IgD-negative memory B cell (primary cell): ENCODE measurements around the gene COL6A2. TPM values are rescaled to one million over a fixed set of nuclear protein-coding genes. Genes with fewer than 3 reads are reported as not detected.
A peak's percentile ranks its signal among the peaks of the same experiment; 100 is the strongest.

Experiments
- H3K27ac Mint-ChIP-seq, 3 donors: one replicate each; pipeline ENCODE4 v1.8.0; 2020 to 2022; ENCODE audit warnings: mild to moderate bottlenecking in 3 of 3, mixed read lengths in 3 of 3, moderate library complexity in 1 of 3
- H3K27me3 Mint-ChIP-seq: one replicate; pipeline ENCODE4 v1.8.0; 2021; ENCODE audit warnings: mixed read lengths
- H3K36me3 Mint-ChIP-seq: one replicate; pipeline ENCODE4 v1.8.0; 2020; ENCODE audit warnings: mild to moderate bottlenecking, mixed read lengths
- H3K4me1 Mint-ChIP-seq, 3 donors: one replicate each; pipeline ENCODE4 v1.8.0; 2020 to 2022; ENCODE audit warnings: mixed read lengths in 3 of 3, mild to moderate bottlenecking in 1 of 3
- H3K4me3 Mint-ChIP-seq, 4 donors: one replicate each; pipeline ENCODE4 v1.8.0; 2020 to 2022; ENCODE audit warnings: mild to moderate bottlenecking in 4 of 4, mixed read lengths in 4 of 4, moderate library complexity in 3 of 4
- H3K9me3 Mint-ChIP-seq, 3 donors: one replicate each; pipeline ENCODE4 v1.8.0; 2020 to 2021; ENCODE audit warnings: mixed read lengths in 3 of 3, mild to moderate bottlenecking in 1 of 3
- polyA plus RNA-seq: library from polyadenylated mRNA; unstranded; fragments of 300-500 nt; fragmentation: Illumina TruSeq; gene quantifications from one replicate; pipeline ENCODE4 v1.2.3, GENCODE V29; 2021

COL6A2 gene
- polyA plus RNA-seq, 1 donor from 2014 or later = 0.14 TPM

DNA sequence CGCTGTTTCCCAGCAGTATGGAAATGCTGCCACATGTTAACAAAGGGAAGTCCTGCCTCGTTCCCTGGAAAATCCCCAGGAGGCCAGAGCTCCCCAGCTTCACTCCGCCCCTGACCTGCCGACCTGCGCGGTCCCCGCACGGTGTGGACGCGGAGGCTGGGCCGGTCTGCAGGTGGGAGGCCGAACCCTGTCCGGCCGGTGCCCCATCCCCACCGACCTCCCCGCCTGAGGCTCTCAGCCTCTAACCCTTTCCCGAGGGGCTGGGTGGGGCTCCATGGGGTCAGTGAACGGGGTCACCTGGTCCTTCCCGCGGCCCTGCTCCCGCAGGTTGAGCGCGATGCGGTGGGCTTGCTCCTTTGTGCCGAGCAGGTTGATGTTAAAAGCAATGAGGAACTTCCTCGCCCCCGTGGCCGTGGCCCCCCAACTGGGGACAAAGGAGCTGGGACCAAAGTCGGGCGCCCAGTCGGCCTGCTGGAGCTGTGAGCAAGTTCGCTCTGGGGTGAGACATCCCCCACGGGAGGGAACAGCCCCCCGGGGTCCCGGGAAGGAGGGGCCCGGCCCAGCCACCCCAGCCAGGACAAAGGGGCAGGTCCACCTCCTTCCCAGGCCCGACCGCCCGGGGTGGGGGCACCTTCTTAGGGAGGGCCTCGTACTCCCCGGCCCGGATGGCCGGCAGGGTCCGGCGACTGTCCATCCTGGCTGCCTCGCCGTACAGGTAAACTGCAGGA lies 53.5 kb downstream of the COL6A2 start:
- no peak overlapping the region for H3K27ac Mint-ChIP-seq
- H3K36me3 Mint-ChIP-seq = no peaks in the 10 kb centered on the region
- no peaks in the 10 kb centered on the region for H3K9me3 Mint-ChIP-seq
- peaks cover 0 to 1% (median 0%) of the 10 kb centered on the region in 3 donors for H3K4me1 Mint-ChIP-seq
- H3K4me3 Mint-ChIP-seq = no peak overlapping the region
- H3K27me3 Mint-ChIP-seq = peaks cover 3% of the 10 kb centered on the region

DNA sequence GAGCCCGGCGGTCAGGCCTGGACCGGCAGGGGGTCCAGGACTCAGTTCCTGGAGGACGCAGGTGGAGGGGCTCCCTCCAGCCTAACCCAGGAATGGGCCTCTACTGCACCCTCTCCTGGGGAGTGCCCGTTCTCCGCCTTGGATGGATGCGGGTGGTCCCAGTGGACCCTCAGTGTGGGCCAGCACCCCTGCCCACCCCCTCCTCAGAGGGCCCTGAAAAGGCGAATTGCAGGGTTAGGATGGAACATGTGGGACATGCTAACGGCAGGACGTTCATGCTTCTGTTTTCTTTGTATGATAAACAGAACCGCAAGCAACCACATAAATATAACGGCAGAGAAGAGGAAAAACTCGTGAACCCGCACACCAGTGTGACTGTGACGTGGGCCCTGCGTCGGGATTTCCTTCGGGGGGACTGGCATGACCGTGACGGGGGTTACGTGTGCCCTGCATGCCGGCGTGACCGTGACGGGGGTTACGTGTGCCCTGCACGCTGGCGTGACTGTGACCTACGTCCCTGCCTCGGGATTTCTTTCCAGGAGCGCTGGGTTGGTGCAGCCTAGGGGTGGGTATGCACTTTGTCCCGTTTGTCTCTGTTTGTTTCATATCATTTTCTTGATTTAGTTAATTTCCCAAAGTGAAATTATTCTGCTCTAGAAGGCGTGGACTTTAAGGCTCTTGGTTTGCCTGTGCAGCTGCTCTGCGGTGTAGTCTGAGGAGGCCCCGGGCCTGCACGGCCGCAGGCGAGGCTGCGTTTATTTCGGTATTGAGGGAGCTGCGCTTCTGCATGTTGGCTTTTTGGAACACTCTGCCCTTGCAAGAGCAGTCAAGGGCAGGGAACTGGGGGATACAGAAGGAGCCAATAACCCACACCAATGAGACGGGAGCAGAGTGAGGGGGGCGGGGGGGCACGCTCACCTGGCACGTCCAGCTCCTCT lies 54.3 kb downstream of the COL6A2 start:
- no peak overlapping the region for H3K27ac Mint-ChIP-seq
- peak overlapping the region in 1 of 4 donors; percentile 76 for H3K4me3 Mint-ChIP-seq
- no peaks in the 10 kb centered on the region for H3K36me3 Mint-ChIP-seq
- H3K27me3 Mint-ChIP-seq = peaks cover 3% of the 10 kb centered on the region
- no peaks in the 10 kb centered on the region for H3K9me3 Mint-ChIP-seq
- H3K4me1 Mint-ChIP-seq = peaks cover 0 to 1% (median 0%) of the 10 kb centered on the region in 3 donors

DNA sequence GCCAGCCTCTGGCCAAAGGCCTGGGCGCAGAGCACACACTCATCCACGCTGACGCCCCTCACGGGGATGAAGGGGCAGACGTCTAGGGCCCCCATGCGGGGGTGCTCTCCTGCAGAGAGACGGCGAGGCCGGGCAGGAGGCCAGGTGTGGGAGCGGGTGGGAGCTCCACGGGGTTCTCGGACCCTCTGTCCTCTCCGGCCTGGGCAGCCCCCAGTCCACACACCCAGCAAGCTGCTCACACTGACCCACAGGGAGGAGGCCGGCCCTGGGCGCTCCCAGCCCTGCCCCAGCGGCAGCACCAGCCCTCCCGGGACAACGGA lies 55.0 kb downstream of the COL6A2 start:
- H3K27me3 Mint-ChIP-seq = peaks cover 3% of the 10 kb centered on the region
- H3K36me3 Mint-ChIP-seq = peaks cover 2% of the 10 kb centered on the region
- H3K9me3 Mint-ChIP-seq = no peaks in the 10 kb centered on the region
- H3K4me3 Mint-ChIP-seq = no peak overlapping the region
- no peak overlapping the region for H3K27ac Mint-ChIP-seq
- H3K4me1 Mint-ChIP-seq = peaks cover 0 to 1% (median 0%) of the 10 kb centered on the region in 3 donors

DNA sequence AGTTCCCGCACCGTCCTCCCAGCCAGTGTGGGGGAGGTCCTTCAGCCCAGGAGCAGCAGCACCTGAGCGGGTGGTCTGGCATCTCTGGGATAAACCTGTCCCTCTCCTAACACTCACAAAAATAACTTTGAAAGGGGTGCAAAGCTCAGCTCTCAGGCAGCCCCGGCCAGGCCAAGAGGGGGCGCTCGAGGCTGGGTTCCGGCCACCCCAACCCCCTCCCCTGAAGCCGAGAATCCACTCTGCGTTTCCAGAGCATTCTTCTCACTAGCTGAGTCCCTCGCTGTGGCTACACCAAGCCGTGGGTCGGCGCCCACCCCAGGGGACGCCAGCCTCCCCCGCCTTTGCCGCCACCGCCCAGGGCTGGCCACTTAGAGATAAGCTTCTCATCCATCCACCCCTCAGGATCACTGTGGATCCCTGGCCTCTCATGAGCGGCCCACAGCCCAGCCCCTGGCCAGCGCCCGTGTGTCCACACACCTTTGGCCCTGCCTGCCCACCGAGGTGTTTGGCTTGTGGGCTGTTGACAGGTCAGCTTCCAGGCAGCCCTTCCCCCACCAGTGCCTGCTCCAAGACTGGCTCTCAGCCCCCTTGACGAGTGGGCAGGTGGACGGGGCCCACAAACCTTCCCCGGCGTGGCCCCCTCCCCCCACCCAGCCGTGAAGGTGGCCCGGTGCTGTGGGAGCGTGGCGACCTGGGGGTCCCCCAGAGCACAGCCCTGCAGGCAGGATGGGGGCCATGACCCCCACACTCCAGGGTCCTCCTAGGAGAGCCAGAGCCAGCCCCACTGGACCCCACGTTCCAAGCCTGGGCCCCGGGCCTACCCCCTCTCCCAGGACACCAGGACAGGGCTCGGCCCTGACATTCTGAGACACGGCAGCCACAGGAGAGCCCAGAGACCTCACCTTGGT lies 55.6 kb downstream of the COL6A2 start:
- H3K36me3 Mint-ChIP-seq = peaks cover 2% of the 10 kb centered on the region
- peaks cover 3% of the 10 kb centered on the region for H3K27me3 Mint-ChIP-seq
- H3K9me3 Mint-ChIP-seq = no peaks in the 10 kb centered on the region
- no peak overlapping the region for H3K4me3 Mint-ChIP-seq
- peaks cover 0 to 1% (median 0%) of the 10 kb centered on the region in 3 donors for H3K4me1 Mint-ChIP-seq
- no peak overlapping the region for H3K27ac Mint-ChIP-seq

DNA sequence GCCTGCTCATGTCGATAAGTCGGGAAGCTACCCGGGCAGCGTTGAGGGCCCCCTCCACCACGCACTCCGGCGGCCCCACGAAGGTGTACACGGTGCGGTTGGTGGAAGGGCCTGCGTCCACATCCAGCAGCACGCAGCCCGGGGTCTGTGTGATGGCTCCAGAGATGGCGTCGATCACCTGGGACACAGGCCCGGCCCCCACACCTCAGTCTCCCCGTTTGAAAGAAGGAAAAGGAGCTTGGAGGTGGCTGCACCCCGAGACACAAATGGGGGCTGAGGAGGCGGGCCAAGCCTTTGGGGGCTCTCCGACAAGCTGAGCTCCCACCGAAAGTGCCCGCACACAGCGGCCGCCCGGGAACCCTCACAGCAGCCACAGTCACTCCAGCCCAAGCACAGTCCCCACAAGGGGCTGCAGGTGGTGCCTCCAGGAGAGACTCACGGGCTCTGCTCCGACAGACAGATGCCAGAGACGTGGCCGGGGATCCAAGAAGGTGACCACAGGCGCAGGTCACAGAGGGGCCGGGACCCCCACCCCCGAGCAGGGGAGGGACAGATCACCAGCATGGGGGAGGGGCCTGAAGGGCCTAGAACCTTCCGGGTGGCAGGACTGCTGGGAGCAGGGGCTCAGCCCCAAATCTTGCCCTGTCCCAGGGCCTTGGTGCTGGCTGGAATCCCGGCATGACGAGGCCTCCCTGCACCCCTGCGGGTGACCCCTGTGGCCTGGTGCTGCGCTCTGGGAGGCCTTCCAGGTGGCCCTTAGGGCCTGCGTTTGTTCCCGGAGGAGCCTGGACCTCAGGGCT lies 56.4 kb downstream of the COL6A2 start:
- Mint-ChIP-seq H3K36me3 (peaks cover 2% of the 10 kb centered on the region), H3K27me3 (peaks cover 3% of the 10 kb centered on the region), H3K4me3 (no peak overlapping the region), H3K4me1 (peaks cover 0 to 1% (median 0%) of the 10 kb centered on the region in 3 donors), H3K27ac (no peak overlapping the region), H3K9me3 (no peaks in the 10 kb centered on the region)

DNA sequence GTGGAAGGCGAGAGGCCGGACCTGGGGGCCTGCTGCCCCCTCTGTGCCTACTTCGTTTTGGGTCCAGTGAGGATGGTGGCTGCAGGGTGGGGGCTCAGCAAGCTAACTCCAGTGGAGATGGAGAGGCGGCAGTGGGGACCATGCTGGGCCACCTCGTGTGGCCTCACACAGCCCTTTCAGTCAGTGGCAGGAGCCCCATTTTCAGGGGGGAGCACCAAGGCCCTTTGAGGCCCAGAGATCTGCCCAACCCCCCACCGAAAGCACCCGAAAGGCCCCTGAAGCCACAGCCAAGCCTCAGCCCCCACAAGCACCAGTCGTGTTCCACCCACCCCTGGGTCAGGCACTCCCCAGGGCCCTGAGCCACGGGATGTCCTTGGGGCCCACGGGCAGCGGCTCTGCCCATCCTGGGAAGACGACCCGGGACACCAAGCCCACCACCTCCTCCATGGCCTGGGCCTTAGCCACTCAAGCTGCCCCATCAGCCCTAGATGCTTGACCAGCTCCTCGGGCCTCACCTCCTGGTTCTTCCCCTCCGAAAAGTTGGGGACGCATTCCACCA lies 57.1 kb downstream of the COL6A2 start:
- H3K27ac Mint-ChIP-seq = no peak overlapping the region

DNA sequence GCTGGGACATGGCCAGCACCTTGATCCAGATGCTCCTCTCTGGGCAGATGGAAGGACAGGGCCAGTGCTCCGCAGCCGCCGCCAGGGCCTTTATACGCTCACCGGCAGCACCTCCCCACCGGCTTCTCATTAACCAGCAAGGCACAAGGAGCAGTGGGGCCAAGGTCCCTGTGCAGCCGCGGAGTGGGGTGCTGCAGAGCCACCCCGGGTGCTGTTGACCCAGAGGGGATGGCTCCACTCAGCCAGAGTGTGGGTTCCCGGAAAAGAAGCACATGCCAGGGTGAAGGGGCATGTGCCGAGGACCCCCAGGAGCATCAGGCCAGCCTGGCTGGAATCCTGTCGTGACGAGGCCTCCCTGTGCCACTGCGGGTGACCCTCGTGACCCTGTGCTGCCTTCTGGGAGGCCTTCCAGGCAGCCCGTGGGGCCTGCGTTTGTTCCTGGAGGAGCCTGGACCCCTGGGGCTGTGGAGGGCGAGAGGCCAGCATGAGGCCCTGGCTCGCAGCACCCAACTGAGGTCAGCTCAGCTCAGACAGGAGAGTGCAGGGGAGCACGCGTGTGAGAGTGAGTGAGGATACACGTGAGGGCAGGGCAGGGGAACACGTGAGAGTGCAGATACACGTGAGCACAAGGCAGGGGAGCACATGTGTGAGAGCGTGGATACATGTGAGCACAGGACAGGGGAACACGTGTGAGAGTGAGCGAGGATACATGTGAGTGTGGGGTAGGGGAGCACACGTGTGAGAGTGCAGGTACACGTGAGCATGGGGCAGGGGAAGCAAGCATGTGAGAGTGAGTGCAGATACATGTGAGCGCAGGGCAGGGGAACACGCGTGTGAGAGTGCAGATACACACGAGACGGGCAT lies 57.8 kb downstream of the COL6A2 start, which contains the start of gene FTCD:
TSS of gene FTCD (minus strand) at position 66 of the 864 bp plus-strand sequence. CDS start at position 10, 56 bp downstream.
- Mint-ChIP-seq H3K27ac (no peak within 1 kb of the TSS), H3K27me3 (peaks cover 3% of the 10 kb centered on the region), H3K4me3 (no peak within 1 kb of the TSS), H3K36me3 (peaks cover 2% of the 10 kb centered on the region), H3K9me3 (no peaks in the 10 kb centered on the region), H3K4me1 (peaks cover 0 to 1% (median 0%) of the 10 kb centered on the region in 3 donors)

More for the DNA sequence above, 57.1 kb downstream of the COL6A2 start:
- Mint-ChIP-seq H3K4me3 (no peak overlapping the region), H3K4me1 (peaks cover 0 to 1% (median 0%) of the 10 kb centered on the region in 3 donors), H3K27me3 (peaks cover 3% of the 10 kb centered on the region), H3K9me3 (no peaks in the 10 kb centered on the region), H3K36me3 (peaks cover 2% of the 10 kb centered on the region)

DNA sequence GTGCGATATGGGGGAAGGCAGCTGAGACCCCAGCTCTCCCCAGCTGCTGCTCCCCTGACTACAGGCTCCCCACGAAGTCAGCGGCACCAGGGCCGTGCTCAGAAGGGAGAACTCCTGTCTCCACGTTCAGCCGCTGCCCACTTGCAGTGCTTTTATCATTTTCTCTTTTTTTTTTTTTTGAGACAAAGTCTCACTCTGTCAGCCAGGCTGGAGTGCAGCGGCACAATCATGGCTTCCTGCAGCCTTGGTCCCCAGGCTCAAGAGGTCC lies 58.4 kb downstream of the COL6A2 start:
- Mint-ChIP-seq H3K9me3 (no peaks in the 10 kb centered on the region), H3K4me3 (no peak overlapping the region), H3K36me3 (peaks cover 2% of the 10 kb centered on the region), H3K27ac (no peak overlapping the region), H3K27me3 (peaks cover 3% of the 10 kb centered on the region), H3K4me1 (peaks cover 0 to 1% (median 0%) of the 10 kb centered on the region in 3 donors)

DNA sequence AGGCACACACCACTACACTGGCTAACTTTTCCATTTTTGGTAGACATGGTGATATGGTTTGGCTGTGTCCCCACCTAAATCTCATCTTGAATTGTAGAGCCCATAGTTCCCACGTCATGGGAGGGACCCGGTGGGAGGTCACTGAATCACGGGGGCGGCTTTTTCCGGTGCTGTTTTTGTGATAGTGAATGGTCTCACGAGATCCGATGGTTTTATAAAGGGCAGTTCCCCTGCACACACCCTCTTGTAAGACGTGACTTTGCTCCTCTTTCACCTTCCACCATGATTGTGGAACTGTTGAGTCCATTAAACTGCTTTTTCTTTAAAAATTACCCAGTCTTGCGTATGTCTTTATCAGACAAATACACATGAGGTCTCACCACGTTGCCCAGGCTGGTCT lies 58.8 kb downstream of the COL6A2 start:
- H3K4me3 Mint-ChIP-seq = no peak overlapping the region
- peaks cover 2% of the 10 kb centered on the region for H3K36me3 Mint-ChIP-seq
- H3K27me3 Mint-ChIP-seq = peaks cover 3% of the 10 kb centered on the region
- no peaks in the 10 kb centered on the region for H3K9me3 Mint-ChIP-seq
- peaks cover 0 to 1% (median 0%) of the 10 kb centered on the region in 3 donors for H3K4me1 Mint-ChIP-seq
- H3K27ac Mint-ChIP-seq = no peak overlapping the region

DNA sequence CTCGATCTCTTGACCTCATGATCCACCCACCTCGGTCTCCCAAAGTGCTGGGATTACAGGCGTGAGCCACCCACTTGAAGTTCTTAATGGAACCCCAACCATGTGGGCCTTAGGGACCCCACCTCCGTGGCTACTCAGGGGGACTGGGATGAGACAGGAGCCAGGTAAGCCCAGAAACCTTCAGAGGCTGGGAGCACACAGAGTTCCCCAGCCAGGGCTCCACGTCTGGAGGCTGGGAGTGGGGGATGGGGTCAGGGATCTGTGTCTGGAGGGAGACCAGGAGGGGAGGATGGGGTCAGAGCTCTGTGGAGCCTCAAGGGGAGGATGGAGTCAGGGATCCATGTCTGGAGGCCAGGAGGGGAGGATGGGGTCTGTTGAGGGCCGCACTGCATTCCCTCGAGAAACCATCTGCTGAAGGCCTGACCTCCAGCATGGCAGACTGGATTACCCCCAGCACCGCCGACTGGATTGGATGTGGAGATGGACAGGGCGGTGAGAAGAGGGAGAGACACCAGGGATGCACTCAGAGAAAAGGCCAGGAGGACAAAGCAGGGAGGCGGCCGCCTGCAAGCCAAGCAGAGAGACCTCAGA lies 59.6 kb downstream of the COL6A2 start:
- H3K27me3 Mint-ChIP-seq = peaks cover 1% of the 10 kb centered on the region
- H3K4me3 Mint-ChIP-seq = no peak overlapping the region
- H3K9me3 Mint-ChIP-seq = no peaks in the 10 kb centered on the region
- no peak overlapping the region for H3K27ac Mint-ChIP-seq
- H3K4me1 Mint-ChIP-seq = peaks cover 0 to 1% (median 0%) of the 10 kb centered on the region in 3 donors
- H3K36me3 Mint-ChIP-seq = peaks cover 2% of the 10 kb centered on the region

DNA sequence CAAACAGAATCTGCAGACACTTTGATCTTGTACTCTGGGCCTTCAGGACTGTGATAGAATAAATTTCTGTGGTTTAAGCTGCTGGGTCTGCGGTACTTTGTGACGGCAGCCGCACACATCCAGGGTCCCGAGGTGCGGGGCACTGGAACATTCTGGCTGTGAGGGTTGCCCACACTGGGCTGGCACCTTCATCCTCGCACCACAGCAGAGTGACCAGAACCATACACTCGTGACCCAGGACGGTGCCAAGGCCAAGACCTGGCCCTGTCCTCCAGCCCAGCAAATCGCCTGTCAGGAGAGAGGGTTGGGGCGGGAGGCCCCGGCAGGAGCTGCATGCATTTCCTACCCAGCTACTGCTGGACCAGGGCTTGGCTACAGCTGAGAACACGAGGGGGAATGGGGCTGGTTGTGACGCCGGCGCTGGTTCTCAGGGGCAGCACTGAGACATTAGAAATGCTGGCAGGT lies 60.1 kb downstream of the COL6A2 start:
- Mint-ChIP-seq H3K4me1 (peaks cover 0 to 1% (median 0%) of the 10 kb centered on the region in 3 donors), H3K4me3 (no peak overlapping the region), H3K36me3 (peaks cover 3% of the 10 kb centered on the region), H3K9me3 (no peaks in the 10 kb centered on the region), H3K27ac (no peak overlapping the region), H3K27me3 (peaks cover 3% of the 10 kb centered on the region)

DNA sequence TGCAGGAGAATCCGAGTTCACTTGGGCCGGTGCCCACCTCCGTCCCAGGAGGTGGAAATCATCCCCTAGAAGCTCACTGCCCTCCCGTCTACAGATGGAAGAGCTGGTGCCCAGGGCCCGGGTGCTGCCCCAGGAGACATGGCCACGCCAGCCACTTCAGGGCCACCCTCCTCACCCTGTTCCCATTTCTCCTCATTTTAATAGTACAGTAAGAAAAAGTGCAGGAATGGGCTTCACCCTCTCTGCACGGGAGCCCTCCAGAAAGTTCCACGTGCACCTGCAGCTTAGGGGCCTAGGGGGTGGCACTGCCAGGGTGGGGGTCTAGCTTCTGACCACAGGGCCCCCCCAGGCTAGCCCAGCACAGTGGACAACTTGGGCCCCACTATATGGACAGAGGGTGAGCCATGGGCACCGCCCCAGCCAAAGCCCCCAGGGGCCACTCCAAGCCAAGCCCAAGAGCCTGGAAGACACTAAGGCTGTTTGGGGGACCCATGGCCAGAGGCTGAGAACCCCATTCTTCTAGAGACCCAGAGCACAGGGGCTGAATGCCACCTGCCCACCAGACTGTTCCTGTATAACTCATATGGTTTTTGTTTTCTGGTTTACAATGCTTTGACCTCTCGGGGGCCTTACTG lies 60.9 kb downstream of the COL6A2 start:
- no peak overlapping the region for H3K27ac Mint-ChIP-seq
- peaks cover 3% of the 10 kb centered on the region for H3K36me3 Mint-ChIP-seq
- no peak overlapping the region for H3K4me3 Mint-ChIP-seq
- H3K4me1 Mint-ChIP-seq = peaks cover 0 to 1% (median 0%) of the 10 kb centered on the region in 3 donors
- no peaks in the 10 kb centered on the region for H3K9me3 Mint-ChIP-seq
- H3K27me3 Mint-ChIP-seq = peaks cover 3% of the 10 kb centered on the region
